ENCODE measurements around the gene SRRM1.
"Not testable (repeated sequence)": the region's sequence is repeated elsewhere in the genome, so short reads cannot be mapped to it uniquely, and the experiment has no call there.

SRRM1 gene

DNA sequence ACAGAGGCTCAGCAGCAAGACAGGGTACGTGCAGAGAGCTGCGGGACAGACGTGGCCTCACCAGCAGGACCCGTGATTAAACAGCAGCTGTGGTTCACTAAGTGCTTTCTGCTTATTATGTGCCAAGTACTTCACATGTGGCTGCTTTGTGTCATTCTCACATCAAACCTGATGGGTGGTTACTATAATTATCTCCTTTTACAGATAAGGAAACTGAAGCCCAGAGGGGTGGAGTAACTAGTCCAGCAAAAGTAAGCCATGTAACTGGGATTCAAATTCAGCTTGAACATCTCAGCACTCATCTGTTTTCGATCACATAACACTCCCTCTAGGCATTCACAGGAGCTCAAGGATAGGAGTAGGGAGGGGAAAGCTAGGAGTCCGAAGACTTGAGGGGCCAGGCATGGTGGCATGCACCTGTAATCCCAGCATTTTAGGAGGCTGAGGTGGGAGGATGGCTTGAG lies 51.3 kb downstream of the SRRM1 start:
- DNase-seq (ENCODE audit: low read depth), result no peak

- no peak for DNase-seq (ENCODE audit: low read depth)
Measured at GRCh38 chr1:24695202-24695974, 52.3 kb downstream of the SRRM1 start.

GRCh38 chr1:24696041-24696755 lies 53.1 kb downstream of the SRRM1 start:
- DNase-seq (ENCODE audit: low read depth), result no peak

DNA sequence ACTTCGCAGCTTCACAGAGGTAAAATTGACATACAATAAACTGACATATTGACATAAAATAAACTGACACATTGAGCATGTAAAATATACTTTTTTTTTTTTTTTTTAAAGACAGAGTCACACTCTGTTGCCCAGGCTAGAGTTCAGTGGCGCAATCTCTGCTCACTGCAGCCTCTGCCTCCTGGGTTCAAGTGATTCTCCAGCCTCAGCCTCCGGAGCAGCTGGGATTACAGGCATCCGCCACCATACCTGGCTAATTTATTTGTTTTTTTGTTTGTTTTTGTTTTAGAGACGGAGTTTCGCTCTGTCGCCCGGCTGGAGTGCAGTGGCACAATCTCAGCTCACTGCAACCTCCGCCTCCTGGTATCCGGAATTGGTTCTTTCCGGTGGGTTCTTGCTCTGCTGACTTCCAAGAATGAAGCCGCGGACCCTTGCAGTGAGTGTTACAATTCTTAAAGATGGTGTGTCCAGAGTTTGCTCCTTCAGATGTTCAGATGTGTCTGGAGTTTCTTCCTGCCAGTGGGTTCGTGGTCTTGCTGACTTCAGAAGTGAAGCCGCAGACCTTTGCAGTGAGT lies 53.7 kb downstream of the SRRM1 start:
- DNase-seq (ENCODE audit: low read depth), result no peak

- DNase-seq (ENCODE audit: low read depth), result not testable (repeated sequence)
Measured at GRCh38 chr1:24697453-24698001, 54.4 kb downstream of the SRRM1 start.

GRCh38 chr1:24698326-24698725 lies 55.2 kb downstream of the SRRM1 start:
- not testable (repeated sequence) for DNase-seq (ENCODE audit: low read depth)

DNA sequence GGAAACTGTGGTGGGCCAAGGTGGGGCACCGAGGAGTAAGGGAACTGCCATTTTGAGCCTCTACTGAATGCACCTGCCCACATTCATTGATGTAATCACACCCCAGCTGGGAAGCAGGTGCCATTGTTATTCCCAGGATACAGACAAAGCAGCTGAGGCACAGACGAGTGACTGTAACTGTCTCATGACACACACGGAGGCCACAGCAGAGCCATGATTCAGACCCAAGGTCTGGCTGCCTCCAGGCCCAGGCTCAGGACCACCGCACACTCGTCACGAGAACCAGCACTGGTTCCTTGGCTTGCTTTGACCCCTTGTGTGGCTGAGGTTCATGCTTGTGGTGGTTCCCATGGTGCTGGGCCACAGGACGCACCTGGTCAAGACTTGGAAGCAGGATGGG lies 56.5 kb downstream of the SRRM1 start:
- DNase-seq (ENCODE audit: low read depth), result no peak

DNA sequence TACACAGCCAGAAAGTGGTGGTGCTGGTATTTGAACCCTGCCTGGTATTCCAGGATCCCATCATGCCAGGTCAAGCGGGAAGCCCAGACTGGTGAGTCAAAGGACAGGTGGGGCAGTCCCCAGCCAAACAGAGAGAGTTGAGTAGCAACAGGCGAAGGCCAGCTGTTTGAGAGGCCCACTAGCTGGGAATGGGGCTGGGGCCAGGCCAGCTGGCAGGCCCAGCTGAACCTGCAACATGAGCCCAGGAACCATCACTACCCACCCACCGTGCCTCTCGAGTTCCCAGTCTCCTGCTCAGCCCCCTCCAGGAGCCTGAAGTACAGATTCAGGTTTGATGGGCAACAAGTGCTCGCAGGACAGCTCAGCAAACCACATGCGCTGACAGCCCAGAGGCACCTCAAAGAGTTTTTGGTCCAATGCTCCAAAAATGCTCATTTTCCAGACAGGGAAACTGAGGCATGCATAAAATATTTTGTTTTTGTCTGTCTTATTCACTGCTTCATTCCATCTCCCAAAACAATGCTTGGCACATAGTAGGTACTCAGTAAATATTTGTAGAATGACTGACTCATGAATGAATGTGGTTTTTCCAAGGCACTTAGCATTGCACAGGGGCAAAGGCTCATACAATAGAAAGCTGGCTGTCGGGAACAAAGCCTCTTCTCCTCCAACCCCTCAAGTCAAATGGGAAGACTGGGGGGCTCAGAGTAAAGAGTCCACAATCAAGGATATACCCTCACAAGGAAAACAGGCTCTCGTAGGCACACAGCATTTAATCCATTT lies 59.6 kb downstream of the SRRM1 start:
- DNase-seq (ENCODE audit: low read depth), result no peak

GRCh38 chr1:24704411-24705259 lies 61.5 kb downstream of the SRRM1 start:
- DNase-seq (ENCODE audit: low read depth), result no peak

GRCh38 chr1:24705260-24706073 lies 62.4 kb downstream of the SRRM1 start:
- no peak for DNase-seq (ENCODE audit: low read depth)

DNA sequence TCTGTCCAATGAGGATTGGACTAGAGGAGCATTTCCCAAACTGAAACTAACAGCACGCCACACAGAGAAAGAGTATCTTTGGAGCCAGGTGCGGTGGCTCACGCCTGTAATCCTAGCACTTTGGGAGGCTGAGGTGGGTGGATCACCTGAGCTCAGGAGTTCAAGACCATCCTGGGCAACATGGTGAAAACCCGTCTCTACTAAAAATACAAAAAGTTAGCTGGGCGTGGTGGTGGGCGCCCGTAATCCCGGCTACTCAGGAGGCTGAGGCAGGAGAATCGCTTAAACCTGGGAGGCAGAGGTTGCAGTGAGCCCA lies 62.9 kb downstream of the SRRM1 start:
- DNase-seq (ENCODE audit: low read depth), result not testable (repeated sequence)

DNA sequence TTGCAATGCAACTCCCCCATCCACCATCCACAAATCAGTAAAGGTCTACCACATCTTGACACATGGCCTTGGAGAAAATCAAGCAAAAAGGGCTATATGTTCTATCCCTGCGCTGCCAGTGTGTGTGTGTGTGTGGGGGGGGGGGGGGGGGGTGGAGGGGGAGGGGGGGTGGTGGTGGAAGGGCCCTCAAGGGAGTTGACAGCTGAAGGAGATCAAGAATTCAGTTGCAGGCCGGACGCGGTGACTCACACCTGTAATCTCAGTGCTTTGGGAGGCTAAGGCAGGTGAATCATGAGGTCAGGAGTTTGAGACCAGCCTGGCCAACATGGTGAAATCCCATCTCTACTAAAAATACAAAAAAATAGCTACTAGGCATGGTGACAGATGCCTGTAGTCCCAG lies 64.6 kb downstream of the SRRM1 start:
- DNase-seq (ENCODE audit: low read depth), result no peak

- no peak for DNase-seq (ENCODE audit: low read depth)
Measured at GRCh38 chr1:24708938-24709337, 65.8 kb downstream of the SRRM1 start.

GRCh38 chr1:24709791-24710441 lies 66.8 kb downstream of the SRRM1 start:
- DNase-seq (ENCODE audit: low read depth), result no peak

DNA sequence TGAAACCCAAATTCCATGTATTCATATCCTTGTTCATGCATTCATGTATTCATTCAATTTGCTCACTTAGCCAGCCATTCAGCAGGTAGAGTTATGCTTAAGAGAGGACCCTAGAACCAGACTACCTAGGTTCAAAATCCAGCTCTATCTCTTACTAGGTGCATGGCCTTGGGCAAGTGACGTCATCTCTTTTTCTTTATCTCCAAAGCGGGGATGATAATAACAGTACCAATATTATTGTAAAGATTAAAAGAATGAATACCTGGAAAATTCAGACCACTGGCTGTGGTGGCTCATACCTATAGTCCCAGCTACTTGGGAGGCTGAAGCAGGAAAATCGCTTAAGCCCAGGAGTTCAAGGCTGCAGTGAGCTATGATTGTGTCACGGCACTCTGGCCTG lies 68.2 kb downstream of the SRRM1 start:
- DNase-seq (ENCODE audit: low read depth), result no peak

DNA sequence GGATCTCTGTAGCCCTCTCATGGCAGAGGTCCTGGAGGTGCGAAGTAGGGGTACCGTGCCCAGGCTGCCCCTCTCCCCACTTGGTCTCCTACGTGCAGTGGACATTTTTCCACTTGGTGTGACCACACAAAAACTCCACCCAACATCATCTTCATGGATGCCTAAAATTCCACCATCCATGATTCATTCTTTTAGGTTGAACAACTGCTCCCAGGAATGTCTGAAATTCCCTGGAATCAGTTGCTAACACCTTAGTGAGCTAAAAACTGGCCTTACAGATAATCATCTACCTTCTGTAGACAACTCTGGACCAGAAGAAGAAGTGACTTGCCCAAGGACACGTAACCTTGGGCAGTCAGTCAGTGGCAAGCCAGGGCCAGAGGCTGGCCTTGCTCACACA lies 70.1 kb downstream of the SRRM1 start:
- DNase-seq (ENCODE audit: low read depth), result no peak

DNA sequence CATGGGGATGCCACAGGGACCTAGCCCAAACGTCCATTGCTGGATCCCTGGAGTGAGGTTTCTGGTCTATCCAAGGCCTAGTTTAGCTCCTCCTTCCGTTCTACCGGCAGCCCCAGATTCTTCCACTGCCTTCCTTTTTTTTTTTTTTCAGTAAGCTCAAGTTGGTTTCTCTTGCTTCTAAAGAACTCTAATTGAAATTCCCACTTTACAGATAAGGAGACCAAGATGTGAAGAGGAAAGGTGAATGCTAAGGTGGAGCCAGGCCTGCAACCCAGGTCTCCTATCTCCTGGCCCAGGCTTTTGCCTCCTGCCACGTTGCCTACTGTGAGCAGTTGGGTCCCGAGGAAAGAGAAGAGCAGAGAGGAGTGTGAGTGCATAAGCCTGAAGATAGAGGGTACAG lies 70.6 kb downstream of the SRRM1 start:
- DNase-seq (ENCODE audit: low read depth), result no peak

DNA sequence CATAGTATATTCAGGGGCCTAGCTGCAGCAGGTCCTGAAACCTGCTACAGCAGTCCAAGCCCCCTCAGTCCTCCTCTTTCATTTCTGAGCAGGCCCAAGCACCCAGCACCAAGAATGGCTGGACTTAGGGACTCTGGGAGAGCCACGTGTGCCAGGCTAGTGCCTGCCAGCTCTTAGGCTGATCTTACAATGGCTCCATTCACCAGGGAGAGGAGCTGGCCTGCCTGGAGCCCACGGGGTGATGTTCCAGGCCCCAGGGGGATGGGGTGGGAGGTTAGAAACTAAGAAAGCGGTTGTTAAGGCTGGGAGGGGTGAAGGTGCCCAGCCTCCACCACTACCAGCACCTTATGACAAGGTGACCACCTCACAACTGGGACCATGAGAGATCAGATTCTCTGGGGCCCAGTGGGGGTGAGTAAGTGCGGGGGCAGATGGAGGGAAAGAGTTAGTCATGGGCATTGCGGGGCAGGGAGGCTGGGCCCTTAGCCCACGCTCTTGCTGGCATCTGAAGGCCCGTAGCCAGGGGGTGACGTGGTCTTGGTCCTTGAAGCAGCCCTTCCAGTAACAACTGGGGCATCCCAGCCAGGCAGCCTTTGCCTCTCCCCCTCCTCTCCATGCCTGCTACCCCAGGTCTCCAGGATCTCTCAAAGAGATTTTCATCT lies 71.9 kb downstream of the SRRM1 start:
- no peak for DNase-seq (ENCODE audit: low read depth)

GRCh38 chr1:24715658-24716057 lies 72.6 kb downstream of the SRRM1 start:
- DNase-seq (ENCODE audit: low read depth), result no peak
